Natural killer cell (primary cell): ENCODE measurements around the gene TMEM233. TPM values are rescaled to one million over a fixed set of nuclear protein-coding genes. Genes with fewer than 3 reads are reported as not detected.
A peak's percentile ranks its signal among the peaks of the same experiment; 100 is the strongest.

ENCODE experiments used
- ATAC-seq, 3 donors: fragments of 150-1000 bp in 2 of 3; fragments of 200-7000 bp in 1 of 3; cut with Tn5 transposase; 1 replicate in 1 of 3; 2 replicates in 2 of 3; pipeline ENCODE4 v1.10.0; 2021; ENCODE audit warnings: mild to moderate bottlenecking in 2 of 3, moderate library complexity in 2 of 3
- DNase-seq, 2 donors: peaks; one replicate each; pipeline versions ENCODE4 v3.0.0 to v3.0.0-alpha.2; 2013 to 2021; ENCODE audit warnings: mixed read lengths in 1 of 2
- H3K27ac ChIP-seq: one replicate; pipeline ENCODE4 v1.5.1; 2013; ENCODE audit warnings: mild to moderate bottlenecking, low read length
- H3K27me3 ChIP-seq: one replicate; pipeline ENCODE4 v1.6.1; 2013; ENCODE audit warnings: low read length; ENCODE audit not compliant: control insufficient read depth, insufficient read depth
- H3K36me3 ChIP-seq: one replicate; pipeline ENCODE4 v1.6.1; 2013; ENCODE audit warnings: low read length; ENCODE audit not compliant: control insufficient read depth, insufficient read depth
- H3K4me1 ChIP-seq: one replicate; pipeline ENCODE4 v1.6.1; 2013; ENCODE audit warnings: low read length; ENCODE audit not compliant: control insufficient read depth, insufficient read depth
- H3K4me3 ChIP-seq: one replicate; pipeline ENCODE4 v1.5.1; 2013; ENCODE audit warnings: low read length
- H3K9me3 ChIP-seq: one replicate; pipeline ENCODE4 v1.6.1; 2013; ENCODE audit warnings: low read length; ENCODE audit not compliant: control insufficient read depth, insufficient read depth
- H3K27ac Mint-ChIP-seq, 2 donors: one replicate each; pipeline ENCODE4 v1.8.0; 2022; ENCODE audit warnings: mild to moderate bottlenecking in 2 of 2, mixed read lengths in 2 of 2, moderate library complexity in 1 of 2
- H3K27me3 Mint-ChIP-seq, 2 donors: one replicate each; pipeline ENCODE4 v1.8.0; 2022; ENCODE audit warnings: low read depth in 2 of 2, mixed read lengths in 2 of 2
- H3K36me3 Mint-ChIP-seq: one replicate; pipeline ENCODE4 v1.8.0; 2022; ENCODE audit warnings: mixed read lengths
- H3K4me1 Mint-ChIP-seq, 2 donors: one replicate each; pipeline ENCODE4 v1.8.0; 2022; ENCODE audit warnings: mixed read lengths in 2 of 2
- H3K4me3 Mint-ChIP-seq: one replicate; pipeline ENCODE4 v1.8.0; 2022; ENCODE audit warnings: mild to moderate bottlenecking, moderate library complexity, mixed read lengths
- H3K9me3 Mint-ChIP-seq, 2 donors: one replicate each; pipeline ENCODE4 v1.8.0; 2022; ENCODE audit warnings: mixed read lengths in 2 of 2
- CTCF ChIP-seq: fragments of 200-600 bp; IDR thresholded peaks from one replicate; pipeline ENCODE4 v1.8.0; 2022; ENCODE audit warnings: antibody characterized with exemption
- WGBS: methylation state at CpG from one replicate; pipeline ENCODE4 v1.1.7; 2013; ENCODE audit warnings: missing lambda C conversion rate; ENCODE audit not compliant: insufficient coverage; 5-methylcytosine and 5-hydroxymethylcytosine counted together
- intact Hi-C: fragments of 100-400 bp; cut with micrococcal nuclease; formaldehyde crosslinking; loops from one replicate; pipeline ENCODE4 v1.14.2; 2022
- total RNA-seq, 4 donors: library from RNA; stranded (reverse); fragments of 120-200 nt in 1 of 4; gene quantifications; one replicate each; pipeline versions ENCODE4 v1.2.3 to v1.2.4, GENCODE V29; 2013 to 2022

The TMEM233 gene
- total RNA-seq, 3 donors from 2014 or later (not counting 1 experiment from before 2014, with no cell fraction given) = not detected

GRCh38 chr12:119667577-119668323, 74.2 kb downstream of the TMEM233 start, which contains the start of gene PRKAB1:
TSS of gene PRKAB1 (plus strand) at chr12:119668133. CDS start at chr12:119668245, 112 bp downstream.
- intact Hi-C loops = loop anchor here (10.0 kb wide), 2 partner anchors 1263 to 1293 kb away; partner anchors contain the start of genes SUDS3 and TAOK3
- peak within 1 kb of the TSS; percentile 93 for H3K27ac ChIP-seq

GRCh38 chr12:119668324-119668841, 74.8 kb downstream of the TMEM233 start:
- H3K9me3 Mint-ChIP-seq = no peaks in the 10 kb centered on the region
- H3K27ac ChIP-seq = peak overlapping the region; percentile 93
- peak overlapping the region; percentile 84 for H3K4me3 Mint-ChIP-seq
- H3K36me3 Mint-ChIP-seq = no peaks in the 10 kb centered on the region
- peak overlapping the region; percentile 92 for H3K27ac Mint-ChIP-seq
- WGBS = 3% methylated on average over 13 of the region's 14 CpGs
- ATAC-seq = no peak
- H3K4me3 ChIP-seq = peak overlapping the region; percentile 96
- peak in 1 of 2 donors; percentile 53 for DNase-seq
- H3K27me3 Mint-ChIP-seq = no peaks in the 10 kb centered on the region
- no peaks in the 10 kb centered on the region for H3K27me3 ChIP-seq
- peaks cover 19% of the 10 kb centered on the region for H3K36me3 ChIP-seq
- no peak for TF ChIP-seq CTCF
- H3K4me1 Mint-ChIP-seq = peaks cover 57 to 69% of the 10 kb centered on the region in 2 donors
- H3K9me3 ChIP-seq = no peaks in the 10 kb centered on the region
- intact Hi-C loops = loop anchor here (10.0 kb wide), 2 partner anchors 1264 to 1294 kb away; partner anchors contain the start of genes SUDS3 and TAOK3
- peaks cover 25% of the 10 kb centered on the region for H3K4me1 ChIP-seq

More at GRCh38 chr12:119667577-119668323, 74.2 kb downstream of the TMEM233 start, which contains the start of gene PRKAB1:
- WGBS = under 1% methylated on average over 69 of the region's 69 CpGs
- peak within 1 kb of the TSS; percentile 84 for H3K4me3 Mint-ChIP-seq
- no peaks in the 10 kb centered on the region for H3K27me3 Mint-ChIP-seq
- peaks cover 13% of the 10 kb centered on the region for H3K36me3 ChIP-seq
- H3K9me3 ChIP-seq = no peaks in the 10 kb centered on the region
- peak; percentile 90 to 98 (median 92) for ATAC-seq
- peak; percentile 92 for TF ChIP-seq CTCF
- peak within 1 kb of the TSS; percentile 92 for H3K27ac Mint-ChIP-seq
- peaks cover 21% of the 10 kb centered on the region for H3K4me1 ChIP-seq
- H3K36me3 Mint-ChIP-seq = no peaks in the 10 kb centered on the region
- H3K4me3 ChIP-seq = peak within 1 kb of the TSS; percentile 96
- peaks cover 51 to 63% of the 10 kb centered on the region in 2 donors for H3K4me1 Mint-ChIP-seq
- no peaks in the 10 kb centered on the region for H3K9me3 Mint-ChIP-seq
- peak; percentile 93 to 99 for DNase-seq
- H3K27me3 ChIP-seq = no peaks in the 10 kb centered on the region

GRCh38 chr12:119669744-119670472, 76.3 kb downstream of the TMEM233 start:
- Histone ChIP-seq H3K4me1 (peaks cover 30% of the 10 kb centered on the region), H3K4me3 (no peak overlapping the region), H3K27ac (no peak overlapping the region), H3K9me3 (no peaks in the 10 kb centered on the region), H3K27me3 (no peaks in the 10 kb centered on the region), H3K36me3 (peaks cover 33% of the 10 kb centered on the region)
- 83% methylated on average over 10 of the region's 11 CpGs for WGBS
- no peaks in the 10 kb centered on the region for H3K9me3 Mint-ChIP-seq
- no peak for DNase-seq
- no peaks in the 10 kb centered on the region for H3K27me3 Mint-ChIP-seq
- H3K4me1 Mint-ChIP-seq = peaks cover 65 to 71% of the 10 kb centered on the region in 2 donors
- no peak for ATAC-seq
- intact Hi-C loops = loop anchor here (10.0 kb wide), 2 partner anchors 1265 to 1295 kb away; partner anchors contain the start of genes SUDS3 and TAOK3
- H3K27ac Mint-ChIP-seq = peak overlapping the region; percentile 73 to 76
- TF ChIP-seq CTCF = no peak
- H3K4me3 Mint-ChIP-seq = peak overlapping the region; percentile 74
- H3K36me3 Mint-ChIP-seq = no peaks in the 10 kb centered on the region
